GM18861 (cell line): Measurements from ENCODE around the gene RAB6B.

Experiments used
- ATAC-seq: cut with Tn5 transposase; IDR thresholded peaks from one replicate; pipeline ENCODE4 v1.9.1; 2021; ENCODE audit not compliant: unreplicated experiment

Gene RAB6B

DNA sequence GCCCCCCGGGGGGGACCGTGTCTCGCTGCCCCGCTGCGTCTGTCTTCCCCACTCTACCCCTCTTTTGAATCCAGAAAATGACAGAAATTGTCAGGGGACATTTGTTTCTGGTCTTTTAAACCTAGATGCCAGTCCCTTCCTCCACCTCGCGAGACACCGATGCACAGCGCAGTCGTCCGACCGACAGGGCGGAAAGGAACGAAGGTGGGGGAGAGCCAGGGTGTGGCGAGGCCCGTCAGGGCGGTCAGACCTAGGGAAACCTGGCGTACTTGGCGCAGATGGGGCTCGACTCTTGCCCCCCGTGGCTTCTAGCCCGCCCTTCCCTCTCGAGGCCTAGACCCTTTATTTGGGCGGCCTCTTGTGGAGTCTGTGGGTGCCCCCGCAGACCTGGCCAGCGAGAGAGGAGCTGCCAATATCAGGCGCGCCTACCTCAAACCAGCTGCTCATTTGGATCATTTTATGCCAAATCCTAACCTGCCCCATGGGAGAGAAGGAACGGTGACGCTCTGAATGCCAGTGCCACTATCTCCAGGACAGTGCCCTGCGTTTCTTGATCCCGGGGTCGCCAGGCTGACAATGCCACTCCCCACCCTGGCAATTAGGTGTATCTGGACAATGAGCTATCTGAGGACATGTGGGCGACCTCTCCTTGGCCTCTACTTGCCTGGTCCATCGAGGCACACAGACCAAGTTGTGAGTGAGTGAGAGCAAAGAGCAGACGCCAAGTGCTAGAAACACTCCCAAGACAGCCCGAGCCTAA, 500 bp upstream of the RAB6B start:
- no peak for ATAC-seq

DNA sequence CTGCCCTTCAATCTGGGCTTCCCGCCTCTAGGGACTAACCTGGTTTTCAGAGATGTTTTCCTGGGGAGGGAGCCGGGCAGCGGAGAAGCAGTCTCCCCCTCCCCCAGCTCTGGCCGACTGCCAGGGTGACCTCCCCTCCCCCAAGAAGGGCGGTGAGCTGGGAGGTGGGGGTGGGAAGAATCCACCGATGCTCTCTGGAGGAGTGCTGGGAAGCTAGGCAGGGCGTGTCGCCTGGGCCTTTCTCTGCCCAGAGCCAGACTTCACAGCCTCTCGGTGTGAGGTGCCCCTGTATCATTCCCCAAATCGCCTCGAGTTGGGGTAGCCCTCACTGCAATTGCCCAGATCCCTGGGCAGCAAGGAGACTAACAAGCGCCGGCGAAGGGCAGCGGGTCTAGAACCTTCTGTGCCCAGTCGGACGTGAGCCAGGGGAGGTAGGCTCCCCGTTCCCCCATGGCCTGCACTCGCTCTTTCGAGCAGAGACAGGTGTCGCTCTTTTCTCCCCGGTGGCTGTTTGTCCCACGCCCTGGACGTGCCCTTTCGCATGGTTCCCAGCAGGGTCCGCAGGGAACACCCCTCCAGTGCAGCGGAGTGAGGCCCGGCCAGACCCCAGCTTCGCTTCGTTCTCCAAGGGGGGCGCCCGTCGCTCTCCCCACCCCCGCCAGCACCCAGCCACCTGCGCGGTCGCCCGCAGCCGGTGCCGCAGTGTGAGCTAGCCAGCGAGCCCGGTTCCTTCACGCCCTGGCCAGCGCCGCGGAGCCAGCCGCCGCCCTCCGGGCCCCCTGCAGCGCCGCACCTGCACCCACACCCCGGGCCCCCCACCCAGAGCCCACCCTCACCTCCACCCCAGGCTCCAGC, 1.1 kb downstream of the RAB6B start:
- no peak for ATAC-seq

DNA sequence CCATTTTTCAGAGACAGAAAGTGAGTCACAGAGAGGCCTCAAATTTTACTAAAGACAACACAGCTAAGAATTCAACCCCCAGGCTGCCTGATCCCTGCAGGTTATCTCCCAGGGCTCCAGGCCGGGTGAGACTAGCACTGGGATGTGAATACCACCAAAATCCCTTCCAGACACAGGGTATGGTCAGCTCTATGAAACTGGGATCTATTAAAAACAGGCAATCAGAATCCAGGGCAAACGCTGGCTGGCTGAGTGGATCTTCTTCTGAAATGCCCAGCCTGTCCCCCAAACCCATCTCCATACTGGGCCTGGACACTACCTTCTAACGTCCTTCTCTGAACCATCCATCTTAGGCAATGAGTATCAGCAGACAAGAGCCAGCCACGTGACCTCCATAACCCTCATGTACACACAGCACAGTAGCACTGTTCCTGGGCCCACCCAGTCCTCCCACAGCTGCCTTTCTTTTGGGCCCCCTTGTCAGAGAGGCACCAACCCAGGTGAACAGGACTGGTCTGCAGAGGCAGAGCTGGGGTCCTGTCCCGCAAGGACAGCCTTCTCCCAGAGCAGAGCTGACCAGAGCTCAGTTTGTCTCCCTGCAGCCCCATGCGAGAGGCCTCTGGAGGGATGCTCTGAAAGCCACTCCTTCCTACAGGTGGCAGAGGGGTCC, 1.9 kb downstream of the RAB6B start:
- ATAC-seq, result no peak

DNA sequence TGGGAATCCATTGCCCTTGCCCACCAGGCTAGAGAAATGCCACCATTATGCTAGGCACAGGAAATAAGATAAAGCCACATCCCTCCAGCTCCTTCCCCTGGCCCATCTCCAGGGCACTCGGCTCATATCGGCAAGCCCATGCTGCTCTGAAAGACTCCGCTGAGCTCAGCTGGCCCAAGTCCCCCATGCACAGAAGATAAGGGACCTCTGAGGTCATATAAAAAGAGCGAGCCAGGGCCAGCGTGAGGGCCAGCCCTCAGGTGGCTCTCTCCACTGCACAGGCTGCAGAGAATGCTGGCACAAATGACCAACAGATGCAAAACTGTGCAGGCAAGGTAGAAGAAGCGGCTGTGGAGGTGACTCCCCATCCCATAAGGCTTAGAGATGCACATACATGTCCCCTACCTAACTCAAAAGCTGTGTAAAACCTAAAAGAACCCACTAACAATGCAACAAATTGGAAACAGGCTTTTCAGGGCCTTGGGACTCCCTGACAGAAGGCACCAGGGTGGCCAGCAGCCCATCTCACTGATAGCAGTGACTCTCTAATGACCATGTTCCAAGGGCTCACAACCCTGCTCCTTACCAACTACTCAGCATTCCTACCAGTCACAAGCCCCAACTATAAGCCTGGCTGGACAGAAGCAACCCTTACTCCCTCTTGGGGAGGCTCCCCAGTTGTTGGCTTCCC, 3.0 kb downstream of the RAB6B start:
- ATAC-seq, result no peak

DNA sequence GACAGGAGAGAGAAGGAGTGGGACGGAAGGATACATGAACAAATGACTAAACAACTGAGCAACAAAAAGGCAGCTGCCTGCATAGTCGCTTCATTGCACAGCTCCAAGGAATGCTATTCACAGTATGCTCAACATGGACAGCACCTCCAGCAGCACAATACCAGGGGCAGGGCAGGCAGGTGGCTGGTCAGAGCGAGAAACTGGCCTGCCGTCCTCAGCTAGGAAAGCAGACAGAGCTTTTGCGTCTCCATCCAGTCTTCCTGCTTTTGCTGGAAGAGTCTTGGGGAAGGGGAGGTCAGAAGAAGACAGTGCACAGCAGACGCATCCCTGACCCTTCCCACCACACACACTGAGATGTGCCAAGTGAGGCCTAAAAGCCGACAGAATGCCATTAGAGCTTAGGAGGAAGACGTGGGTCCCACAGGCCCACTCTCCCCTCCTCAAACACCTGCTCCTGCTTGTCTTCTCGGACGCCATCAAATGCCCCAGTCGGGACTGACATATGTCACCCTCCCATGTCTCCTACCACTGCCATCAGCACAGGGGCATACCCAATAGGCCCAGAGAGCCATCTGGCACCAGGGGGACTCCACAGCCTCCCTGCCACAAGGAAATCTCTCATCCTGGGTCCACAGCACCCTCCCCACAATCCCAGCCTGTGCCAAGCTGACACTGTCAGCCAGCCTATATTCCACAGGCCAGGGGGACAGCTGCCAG, 3.9 kb downstream of the RAB6B start:
- no peak for ATAC-seq

DNA sequence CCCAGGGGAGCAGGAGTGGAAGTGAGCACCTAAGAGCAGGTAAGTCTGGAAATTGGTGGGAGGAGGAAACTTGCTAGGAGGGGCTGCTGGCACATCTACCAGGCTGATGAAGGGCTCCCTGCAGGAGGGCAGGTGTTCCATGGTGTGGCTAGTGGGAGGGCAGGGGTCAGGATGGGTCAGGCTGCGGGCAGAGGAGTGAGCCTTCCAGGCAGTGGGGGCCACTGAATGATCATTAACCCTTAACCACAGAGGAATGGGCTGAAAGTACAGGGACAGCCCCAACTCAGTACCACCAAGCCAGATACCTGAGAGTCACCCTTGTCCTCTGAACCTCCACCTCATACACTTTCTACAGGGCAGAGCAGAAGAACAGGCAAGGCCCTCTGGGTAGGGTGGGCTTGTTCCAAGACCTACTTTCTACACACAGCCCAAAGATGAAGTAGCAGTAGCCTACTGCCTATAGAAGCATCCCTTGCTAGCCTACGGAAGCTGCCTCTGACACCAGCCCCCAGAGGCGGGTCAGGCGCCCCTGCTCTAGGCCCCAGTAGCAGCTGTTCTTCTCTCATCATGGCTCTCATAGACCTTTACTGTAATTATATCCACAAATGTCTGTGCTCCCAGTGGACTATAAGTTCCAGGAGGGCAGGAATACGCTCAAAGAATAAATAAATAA, 4.6 kb downstream of the RAB6B start:
- ATAC-seq, result no peak

DNA sequence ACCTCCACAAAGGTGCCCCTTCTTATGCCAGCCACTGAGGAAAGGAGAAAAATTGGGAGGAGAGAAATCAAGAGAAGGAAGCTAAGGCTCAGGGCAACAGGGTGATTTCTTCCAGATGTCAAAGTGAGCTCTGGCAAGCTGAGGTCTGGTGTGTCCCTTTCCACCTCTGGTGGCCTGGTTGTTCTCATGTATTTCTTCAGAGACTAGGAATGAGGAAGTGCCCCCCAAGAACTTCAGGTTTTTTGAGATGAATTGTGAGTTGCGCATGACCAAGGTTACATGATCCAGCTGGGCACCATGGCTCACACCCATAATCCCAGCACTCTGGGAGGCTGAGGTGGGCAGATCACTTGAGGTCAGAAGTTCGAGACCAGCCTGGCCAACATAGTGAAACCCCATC, 5.6 kb downstream of the RAB6B start:
- no peak for ATAC-seq

DNA sequence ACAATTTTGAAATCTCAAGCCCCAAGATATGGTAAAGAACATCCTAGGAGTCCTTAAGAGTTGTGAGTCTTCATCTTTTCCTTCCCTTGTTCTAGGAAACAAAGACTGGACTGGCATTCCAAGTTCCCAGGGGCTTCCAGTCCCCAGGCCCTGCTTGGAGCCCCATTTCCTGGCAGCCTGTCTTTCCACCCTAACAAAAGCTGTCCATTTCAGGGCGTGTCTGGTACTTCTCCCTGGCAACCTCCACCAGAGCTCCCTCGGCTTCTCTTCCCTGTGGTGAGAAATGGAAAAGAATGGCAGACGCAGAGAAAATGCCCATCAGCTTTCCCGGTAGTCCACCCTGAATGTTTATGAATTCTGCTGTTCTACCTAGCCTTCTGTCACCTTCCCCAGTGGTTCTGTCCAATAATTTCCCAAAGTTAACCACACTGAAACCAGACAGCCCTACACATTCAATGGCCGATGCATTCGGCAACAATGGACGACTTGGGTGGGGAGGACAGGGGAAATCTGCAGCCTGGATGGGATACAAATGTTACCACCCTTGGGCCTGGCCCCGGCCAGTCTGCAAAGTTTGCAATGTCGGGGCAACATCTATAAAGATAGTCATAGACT, 6.8 kb downstream of the RAB6B start:
- no peak for ATAC-seq

DNA sequence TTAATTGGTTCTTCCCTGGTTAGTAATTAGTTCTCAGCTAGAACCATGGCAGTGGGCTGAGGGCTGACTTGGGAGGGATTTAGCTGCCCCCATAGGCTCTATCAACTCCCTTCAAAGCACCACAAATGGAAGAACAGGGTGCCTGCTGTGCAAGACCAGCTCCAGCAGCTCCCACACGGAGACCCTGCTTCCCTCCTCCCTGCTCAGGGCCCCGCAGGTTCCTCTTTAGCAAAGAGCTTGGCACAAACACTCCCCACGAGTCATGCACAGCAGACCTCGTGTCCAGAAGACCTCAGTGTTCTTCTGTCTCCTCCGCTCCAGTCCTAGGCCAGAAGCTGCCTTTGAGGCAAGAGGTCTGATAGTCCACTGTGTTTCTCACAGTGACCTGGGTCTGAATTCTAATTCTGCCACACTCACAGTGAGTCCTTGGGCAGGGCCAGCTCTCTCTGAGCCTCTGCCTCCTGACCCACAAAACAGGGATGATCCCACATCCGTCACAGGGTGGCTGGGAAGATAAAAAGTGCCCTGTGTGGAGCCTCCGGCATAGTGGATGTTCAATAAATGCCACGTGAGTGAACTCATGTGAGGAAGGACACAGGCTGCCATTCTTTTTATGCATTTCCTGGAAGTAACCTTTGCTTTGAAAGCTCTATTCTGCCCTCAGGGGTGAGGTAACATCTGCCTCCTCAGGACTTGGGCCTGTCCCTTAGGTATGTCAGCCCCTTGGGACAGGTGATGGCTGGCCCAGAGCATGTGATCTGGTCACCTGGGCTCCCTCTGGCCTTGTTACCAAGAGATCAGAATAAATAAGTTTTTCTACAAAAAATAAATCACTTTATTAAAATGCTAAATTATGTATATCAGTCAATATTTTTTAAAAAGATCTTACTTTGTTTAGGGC, 7.6 kb downstream of the RAB6B start:
- ATAC-seq, result no peak

DNA sequence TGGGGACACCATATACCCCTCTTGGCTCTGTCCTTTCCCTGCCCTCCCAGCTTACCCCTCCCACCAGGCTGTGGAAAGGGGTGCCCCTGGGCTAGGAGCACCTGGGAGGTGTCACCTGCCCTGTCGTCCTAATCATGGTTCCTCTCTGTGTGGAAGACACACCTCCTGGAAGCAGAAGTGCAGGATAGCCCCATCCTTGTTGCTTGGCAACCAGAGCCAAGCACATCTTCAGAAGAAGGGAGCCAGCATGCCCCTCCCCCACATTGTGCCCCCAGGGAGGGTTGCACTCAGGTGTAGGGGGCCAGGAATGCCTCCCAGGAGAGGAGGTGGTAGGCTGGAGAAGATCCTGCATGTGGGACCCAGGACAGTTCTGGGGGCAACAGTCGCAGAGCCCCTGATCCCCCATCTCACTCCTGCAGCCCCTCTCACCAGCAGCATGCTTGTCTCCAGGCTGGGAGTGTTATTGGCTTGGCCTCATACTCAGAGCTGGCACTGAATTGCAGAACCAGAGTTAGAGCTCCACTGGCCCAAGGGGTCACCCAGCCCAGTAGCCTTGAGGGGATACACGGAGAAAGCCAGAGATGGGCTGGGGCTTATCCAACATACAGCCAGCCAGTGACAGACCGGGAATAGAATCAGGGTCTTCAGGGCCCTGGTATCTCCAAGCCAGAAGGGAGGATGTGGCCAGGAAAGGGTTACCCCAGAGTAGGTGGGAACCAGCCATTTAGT, 8.4 kb downstream of the RAB6B start:
- ATAC-seq, result no peak

DNA sequence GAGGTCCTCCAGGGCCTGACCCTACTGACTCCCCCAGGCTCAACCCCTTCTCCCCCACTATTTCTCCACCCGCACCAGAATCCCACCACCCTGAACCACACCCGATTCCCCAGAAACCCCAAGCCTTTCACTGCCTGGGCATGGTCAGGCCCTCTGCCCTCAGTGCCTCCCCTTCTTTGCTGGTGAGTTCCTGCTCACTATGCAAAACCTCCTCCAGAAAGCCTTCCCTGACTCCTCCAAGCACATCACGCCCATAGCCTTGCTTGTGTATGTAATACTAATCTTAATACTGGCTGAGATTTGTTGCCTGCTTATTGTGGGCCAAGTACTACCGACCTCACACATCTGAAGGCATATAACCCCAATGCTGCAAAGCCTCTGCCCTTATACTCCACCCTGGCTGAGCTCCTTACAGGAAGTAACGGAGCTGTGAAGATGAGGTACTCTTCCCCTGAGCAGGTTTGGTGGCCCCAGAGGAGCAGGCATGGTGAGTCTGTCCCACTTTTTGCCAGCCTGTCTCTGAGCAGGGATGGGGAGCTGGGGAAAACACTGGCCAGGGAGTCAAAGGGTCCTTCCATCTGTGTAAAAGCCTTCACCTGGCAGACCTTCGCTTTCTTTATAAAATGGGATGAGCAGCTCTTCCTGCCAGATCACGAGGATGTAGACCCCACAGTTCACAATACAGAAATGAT, 9.5 kb downstream of the RAB6B start:
- no peak for ATAC-seq

DNA sequence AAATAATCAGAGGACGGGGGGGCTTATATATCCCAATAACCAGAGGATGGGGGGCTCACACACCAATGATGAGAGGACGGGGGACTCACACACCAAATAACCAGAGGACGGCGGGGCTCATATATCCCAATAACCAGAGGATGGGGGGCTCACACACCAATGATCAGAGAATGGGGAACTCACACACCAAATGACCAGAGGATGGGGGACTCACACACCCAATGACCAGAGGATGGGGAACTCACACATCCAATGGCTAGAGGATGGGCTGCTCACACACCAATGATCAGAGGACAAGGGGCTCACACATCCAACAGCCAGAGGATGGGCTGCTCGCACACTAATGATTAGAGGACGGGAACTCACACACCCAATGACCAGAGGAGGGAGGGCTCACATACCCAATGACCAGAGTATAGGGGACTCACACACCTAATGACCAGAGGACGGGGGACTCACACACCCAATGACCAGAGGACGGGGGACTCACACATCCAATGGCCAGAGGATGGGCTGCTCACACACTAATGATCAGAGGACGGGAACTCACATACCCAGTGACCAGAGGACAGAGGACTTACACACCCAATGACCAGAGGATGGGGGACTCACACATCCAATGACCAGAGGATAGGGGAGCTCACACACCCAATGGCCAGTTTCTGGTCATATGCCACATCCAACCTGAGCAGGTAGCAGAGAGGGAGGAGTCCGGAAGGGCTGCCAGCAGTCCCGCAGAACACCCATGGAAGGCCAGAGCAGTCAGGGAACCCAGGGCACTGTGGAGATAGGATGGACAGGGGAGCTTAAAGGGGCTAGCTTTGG, 10.6 kb downstream of the RAB6B start:
- no peak for ATAC-seq

DNA sequence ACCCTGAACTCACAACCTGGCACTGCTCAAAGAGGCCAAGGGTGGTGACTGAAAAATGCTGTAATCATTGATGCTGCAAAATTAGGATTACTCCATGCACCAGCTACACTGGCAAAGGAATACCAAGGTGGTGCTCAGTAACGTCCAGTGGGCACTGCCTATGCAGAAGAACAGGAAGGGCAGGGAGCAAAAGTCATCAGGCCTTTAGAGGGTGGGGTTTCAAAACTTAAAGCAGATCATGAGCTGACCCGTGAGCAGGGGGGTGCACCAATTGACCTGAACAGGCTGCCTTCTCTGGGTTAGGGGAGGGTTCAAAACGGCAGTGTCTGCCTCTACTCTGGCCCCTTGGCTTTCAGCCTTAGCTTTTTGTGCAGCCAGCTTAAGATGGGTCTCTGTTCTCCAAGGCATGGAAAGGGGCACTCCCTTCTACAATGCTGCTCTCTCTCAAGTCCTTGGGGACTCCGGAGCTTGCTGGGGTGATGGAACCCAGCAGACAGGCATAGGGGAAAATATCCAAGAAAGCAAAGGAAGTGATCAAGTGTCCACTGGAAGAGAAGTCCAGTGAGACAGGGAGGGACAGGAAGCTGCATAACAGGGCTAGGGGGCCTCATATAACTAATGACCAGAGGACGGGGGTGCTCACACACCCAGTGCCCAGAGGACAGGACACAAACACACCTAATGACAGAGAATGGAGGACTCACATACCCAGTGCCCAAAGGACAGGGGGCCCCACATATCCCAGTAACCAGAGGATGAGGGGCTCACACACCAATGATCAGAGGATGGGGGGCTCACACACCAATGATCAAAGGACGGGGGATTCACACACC, 11.4 kb downstream of the RAB6B start:
- no peak for ATAC-seq

DNA sequence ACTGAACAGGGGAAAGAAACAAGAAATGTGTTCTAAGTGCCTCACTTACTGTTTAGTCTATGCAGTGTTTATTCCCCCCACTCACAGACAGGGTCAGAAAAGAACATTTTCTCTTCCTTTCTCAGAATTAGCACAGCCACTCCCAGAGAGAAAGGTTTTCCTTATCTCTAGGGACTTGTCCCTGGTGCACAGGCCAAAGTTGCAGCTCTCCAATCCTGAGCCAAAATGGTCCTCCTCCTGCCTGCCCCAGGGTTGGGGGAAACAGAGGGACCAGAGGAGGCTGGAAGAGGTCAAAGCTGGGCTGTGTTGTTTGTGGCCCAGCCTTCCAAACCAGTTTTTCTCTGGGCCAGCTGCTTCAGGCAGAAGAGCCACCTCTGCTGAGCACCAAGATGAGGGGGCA, 12.0 kb downstream of the RAB6B start:
- no peak for ATAC-seq

DNA sequence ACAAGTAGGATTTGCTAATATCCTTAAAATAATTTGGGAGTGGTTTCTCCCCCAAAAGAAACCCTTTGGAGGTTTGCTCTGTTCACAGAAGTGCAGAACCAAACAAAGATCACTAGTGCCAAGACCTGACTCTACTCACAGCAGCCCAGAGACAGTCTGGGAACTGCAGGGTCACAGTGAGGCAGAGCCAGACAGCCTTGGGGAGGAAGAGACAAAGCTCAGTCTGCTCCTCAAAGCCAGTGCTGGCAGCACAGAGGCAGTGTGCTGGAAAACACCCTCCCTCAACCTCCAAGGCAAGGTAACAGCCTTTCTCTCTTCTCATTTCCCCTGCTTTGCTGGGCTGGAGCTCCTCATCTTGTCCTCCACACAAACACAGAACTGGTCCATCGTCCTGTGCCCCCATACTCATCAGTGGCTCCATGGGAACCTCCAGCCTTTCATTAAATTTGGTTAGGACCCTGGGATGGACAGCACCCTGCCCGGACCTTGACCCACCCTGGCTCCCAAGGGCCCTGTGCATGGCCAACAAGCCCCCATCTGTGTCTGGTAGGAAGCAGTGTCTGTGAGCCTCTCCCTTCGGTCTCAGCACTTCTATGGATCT, 12.6 kb downstream of the RAB6B start:
- ATAC-seq, result no peak
